Measurements from ENCODE around the gene MTCL3.
A peak's percentile ranks its signal among the peaks of the same experiment; 100 is the strongest.

The MTCL3 gene

GRCh38 chr6:127468936-127469335 is 50.2 kb downstream of the MTCL3 start:
- no peak for DNase-seq (ENCODE audit: low read depth in 2 of 2)

DNA sequence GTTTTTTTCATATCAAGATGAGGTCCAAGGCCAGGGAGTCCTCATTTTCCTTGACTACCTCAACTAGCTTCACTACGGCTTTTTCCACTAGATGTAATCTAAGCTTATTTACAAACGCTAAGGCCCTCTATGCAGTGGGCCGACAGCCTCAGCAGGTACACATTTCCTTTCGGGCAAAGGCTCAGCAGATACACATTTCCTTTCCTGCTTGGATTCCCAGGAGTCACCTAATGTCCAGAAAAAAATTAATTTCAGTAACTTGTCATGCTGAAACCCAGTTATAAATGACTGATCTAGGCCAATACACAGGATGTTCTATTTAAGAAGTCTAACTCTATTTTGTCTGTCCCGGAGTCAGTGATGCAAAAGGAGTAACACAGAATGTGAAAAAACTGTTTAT is 52.7 kb downstream of the MTCL3 start:
- no peak for DNase-seq (ENCODE audit: low read depth in 2 of 2)

GRCh38 chr6:127464881-127465459 is 54.2 kb downstream of the MTCL3 start:
- DNase-seq (ENCODE audit: low read depth in 2 of 2), result peak; percentile 53 to 55

DNA sequence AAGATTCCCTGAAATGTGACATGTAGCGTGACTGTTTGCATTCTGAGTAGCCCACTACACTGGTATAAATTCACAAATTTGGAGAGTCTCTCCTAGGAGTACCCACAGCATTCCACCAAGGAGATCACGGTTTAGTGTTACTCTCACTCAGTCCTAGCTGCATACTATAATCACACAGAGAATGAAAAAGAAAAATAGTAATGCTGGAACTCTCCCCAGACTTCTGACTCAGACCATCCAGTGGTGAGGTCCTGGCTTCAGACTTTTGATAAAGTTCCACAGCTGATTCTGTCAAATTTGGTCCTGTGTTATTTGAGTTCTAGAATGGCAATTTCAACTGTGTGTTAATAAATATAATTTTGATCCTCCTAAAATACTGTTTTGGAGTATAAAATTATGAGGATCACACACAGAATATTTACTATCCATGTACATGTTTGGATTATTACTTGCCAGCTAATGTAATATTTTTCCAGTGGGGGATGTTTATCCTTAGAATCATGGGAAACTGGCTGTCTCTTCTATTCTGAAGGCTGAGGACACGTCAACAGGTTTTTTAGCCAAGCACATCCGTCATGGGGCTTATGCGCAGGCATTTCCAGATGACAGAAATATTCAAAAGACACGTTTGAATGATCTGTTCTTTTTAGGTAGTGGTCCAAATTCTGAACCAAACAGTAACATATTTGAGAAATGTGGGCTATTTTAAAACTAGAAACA is 54.8 kb downstream of the MTCL3 start:
- no peak for DNase-seq (ENCODE audit: low read depth in 2 of 2)

DNA sequence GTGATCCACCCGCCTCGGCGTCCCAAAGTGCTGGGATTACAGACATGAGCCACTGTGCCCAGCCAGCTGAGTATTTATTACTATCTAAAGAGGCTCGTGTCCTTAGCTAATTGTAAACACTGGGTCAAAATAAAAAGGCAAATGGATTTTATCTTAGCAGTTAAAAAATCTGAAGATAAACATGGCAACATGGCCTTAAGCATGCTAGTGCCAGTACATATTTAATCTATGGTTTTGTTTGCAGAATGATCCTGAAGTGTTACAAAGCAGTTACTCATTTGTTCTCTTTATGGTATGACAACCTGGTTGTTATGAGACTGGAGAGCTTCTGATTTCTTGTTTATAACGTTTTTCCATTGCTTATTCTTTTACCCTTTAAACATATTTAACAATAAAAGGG is 56.1 kb downstream of the MTCL3 start:
- DNase-seq (ENCODE audit: low read depth in 2 of 2), result no peak

- DNase-seq (ENCODE audit: low read depth in 2 of 2), result no peak
Observed at GRCh38 chr6:127462376-127462775, 56.8 kb downstream of the MTCL3 start.

DNA sequence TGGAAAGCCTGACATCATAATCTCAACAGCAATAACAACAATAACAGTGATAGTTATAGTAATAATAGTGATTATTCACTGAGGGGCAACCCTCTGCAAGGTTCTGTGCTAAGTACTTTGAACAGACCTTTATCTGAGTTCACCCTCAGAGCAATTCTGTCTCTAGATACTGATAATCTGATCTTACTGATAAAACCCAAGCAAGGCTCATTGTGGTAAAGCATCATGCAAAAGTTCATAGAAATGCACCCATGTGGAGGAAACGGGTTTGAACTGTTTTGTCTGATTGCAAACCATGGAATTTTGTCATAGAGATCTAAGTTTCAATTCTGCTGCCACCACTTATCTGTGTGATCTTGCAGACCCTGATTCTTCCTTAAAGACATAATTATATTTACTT is 58.7 kb downstream of the MTCL3 start:
- DNase-seq (ENCODE audit: low read depth in 2 of 2), result no peak

DNA sequence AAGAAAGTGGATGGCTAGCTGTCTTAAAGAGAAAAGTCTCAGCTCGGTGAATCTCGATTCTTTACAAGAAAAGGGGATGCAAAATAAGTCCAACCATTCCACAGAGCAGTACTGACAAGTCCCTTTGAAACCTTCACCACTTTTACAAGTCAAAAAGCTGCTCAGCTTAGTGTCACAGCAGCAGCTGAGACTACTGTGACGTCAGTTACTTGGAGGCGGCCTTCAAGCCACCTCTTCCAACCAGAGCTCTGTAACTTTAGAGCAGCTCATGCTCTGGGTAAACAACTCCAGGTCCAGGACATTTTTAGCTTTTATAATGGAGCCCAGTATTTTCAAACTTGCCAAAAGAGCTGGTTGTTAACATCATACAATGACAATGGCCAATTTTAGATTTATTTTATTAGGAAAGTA is 59.9 kb downstream of the MTCL3 start, which contains the start of gene KIAA0408:
Gene KIAA0408 (minus strand): TSS at position 159 of the 411 bp plus-strand sequence. CDS start 5,408 bp downstream, outside the sequence.
- DNase-seq (ENCODE audit: low read depth in 2 of 2), result no peak

GRCh38 chr6:127458817-127459216 is 60.3 kb downstream of the MTCL3 start:
- DNase-seq (ENCODE audit: low read depth in 2 of 2), result no peak

DNA sequence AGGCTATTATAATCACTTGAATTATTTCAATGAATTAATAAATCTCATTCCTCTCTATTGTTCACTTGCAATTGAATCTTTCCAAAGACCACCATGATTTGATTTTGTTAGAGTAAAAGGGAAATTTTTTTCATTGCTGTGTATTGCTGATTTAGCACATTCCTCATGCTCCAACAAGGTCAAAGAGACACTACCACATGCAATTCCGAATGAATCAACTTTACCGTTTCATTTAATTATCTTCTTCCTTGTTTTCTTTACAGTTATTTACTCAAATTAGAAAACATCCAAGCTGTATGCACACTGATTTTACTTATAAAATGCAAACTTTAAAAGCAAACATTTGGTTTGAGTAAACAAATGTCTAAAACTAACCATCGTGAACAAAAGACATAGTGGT is 60.9 kb downstream of the MTCL3 start:
- no peak for DNase-seq (ENCODE audit: low read depth in 2 of 2)

GRCh38 chr6:127457456-127458064 is 61.6 kb downstream of the MTCL3 start:
- DNase-seq (ENCODE audit: low read depth in 2 of 2), result no peak

DNA sequence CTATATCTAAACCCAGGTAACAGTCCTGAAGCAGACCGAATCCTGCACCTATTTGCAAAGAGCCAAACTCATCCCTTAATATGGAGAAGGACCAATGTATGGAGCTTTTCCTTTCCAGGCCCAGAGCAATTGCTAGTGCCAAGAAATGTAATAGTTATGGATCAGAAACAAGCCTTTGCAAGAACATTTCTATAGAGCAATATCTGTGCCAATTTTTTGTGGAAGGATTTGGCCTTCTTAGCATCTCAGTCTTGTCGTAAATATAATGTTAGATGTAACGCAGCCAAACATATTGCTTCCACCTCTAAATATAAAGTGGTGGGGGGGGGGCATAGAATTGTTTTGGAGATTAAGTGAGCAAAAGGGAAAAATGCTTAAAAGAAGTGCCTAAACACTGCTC is 62.7 kb downstream of the MTCL3 start:
- DNase-seq (ENCODE audit: low read depth in 2 of 2), result no peak

DNA sequence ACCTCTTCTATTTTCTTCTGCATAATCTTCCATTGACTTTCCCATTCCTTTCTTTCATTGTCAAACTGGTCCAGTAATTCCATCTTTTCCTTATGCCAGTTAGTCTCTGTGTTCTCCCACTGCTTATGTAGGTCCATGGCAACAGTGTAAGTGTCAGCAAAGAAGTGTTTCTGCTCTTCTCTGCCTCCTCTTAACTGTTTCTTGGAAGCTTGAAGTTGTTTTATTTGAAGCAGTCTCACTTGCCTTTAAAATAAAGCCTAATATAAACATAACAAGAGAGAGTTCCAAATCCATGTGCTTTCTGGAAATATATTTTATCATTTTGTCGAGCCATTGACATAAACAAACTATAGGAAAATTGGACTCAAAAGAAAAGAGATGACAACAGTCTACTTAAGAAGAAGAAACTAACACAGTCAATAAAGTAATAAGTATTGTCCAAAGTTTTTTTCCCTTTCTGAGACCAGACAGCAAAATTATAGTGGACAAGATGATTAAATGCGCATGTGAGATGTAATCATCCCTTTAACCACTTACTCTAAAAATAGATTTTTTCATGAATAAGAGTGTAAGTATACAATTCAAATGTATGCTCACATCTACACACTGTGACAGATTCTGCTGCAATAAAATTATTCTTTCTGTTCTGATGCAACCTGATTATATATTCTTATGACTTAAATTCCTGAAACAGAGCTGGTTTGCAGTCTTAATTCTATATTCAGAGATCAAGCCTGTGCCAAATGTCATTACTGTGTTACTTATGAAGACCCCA is 65.1 kb downstream of the MTCL3 start:
- no peak for DNase-seq (ENCODE audit: low read depth in 2 of 2)

- DNase-seq (ENCODE audit: low read depth in 2 of 2), result no peak
Observed at GRCh38 chr6:127452803-127453202, 66.3 kb downstream of the MTCL3 start.

DNA sequence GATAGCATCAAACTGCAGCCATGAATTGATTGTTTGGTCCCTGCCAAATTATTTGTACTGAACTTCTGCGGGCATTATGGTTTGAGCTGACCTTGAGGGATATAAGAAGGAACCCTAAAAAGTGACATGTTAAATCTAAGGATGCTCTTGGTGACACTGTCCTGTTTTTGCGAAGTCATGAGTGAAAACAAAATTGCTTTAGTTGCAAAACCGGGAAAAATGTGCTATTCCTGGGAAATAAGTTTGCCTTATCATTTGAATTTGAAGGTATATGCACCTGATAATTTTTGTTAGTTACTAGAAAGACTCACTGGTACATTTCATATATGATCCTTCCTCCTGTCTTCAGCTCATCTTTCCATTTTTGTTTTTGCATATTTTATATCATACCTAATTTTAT is 67.7 kb downstream of the MTCL3 start:
- no peak for DNase-seq (ENCODE audit: low read depth in 2 of 2)

- DNase-seq (ENCODE audit: low read depth in 2 of 2), result no peak
Observed at GRCh38 chr6:127447780-127448179, 71.4 kb downstream of the MTCL3 start.

DNA sequence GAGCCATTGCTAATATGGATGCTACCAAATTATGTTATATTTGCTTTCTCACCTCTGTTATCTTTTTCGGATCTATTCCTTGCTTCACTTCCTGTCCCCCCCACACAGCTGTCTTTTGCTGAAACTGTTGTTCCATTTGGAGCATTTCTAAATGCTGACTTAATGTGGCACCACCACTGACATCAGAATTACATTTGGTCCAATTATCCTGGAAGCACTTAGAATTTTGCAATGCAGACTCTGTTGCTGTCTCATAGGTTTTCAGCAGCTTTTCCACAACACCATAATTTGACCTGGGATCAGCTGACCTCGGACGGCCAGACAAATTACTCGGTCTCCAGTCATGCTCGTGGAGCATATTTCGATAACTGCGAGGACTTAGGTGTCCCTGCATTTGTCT is 72.8 kb downstream of the MTCL3 start:
- DNase-seq (ENCODE audit: low read depth in 2 of 2), result no peak

DNA sequence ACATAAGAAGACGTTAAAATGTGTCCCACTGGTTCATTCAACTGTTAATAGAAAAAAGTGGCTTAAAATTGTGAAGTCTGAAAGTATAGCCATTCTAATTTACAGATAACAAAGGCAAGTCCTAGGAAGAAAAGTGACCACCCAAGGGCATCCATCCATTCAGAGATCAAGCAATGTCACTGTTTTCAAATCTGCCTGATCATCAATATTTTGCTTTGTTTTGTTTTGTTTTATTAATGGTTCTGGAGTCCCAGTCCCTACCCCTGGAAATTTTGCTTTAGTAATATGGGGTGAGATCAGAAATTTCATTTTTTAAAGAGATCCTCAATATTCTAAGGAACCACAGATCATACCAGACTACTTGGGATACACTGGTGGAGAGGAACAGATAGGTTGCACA is 77.3 kb downstream of the MTCL3 start:
- no peak for DNase-seq (ENCODE audit: low read depth in 2 of 2)

GRCh38 chr6:127439718-127440117 is 79.4 kb downstream of the MTCL3 start:
- no peak for DNase-seq (ENCODE audit: low read depth in 2 of 2)

GRCh38 chr6:127436578-127437110 is 82.5 kb downstream of the MTCL3 start:
- no peak for DNase-seq (ENCODE audit: low read depth in 2 of 2)

- DNase-seq (ENCODE audit: low read depth in 2 of 2), result no peak
Observed at GRCh38 chr6:127435626-127436220, 83.4 kb downstream of the MTCL3 start.

- DNase-seq (ENCODE audit: low read depth in 2 of 2), result no peak
Observed at GRCh38 chr6:127434651-127435050, 84.5 kb downstream of the MTCL3 start.

All from activated CD4-positive, alpha-beta T cell treated with anti-CD3 and anti-CD28 coated beads for 24 hours (primary cell).